ENCODE results near the gene LY6G5C. TPM values are rescaled to one million over a fixed set of nuclear protein-coding genes. Genes with fewer than 3 reads are reported as not detected.

Gene LY6G5C
- total RNA-seq, 1 experiment from 2014 or later, result 1.6 TPM

DNA sequence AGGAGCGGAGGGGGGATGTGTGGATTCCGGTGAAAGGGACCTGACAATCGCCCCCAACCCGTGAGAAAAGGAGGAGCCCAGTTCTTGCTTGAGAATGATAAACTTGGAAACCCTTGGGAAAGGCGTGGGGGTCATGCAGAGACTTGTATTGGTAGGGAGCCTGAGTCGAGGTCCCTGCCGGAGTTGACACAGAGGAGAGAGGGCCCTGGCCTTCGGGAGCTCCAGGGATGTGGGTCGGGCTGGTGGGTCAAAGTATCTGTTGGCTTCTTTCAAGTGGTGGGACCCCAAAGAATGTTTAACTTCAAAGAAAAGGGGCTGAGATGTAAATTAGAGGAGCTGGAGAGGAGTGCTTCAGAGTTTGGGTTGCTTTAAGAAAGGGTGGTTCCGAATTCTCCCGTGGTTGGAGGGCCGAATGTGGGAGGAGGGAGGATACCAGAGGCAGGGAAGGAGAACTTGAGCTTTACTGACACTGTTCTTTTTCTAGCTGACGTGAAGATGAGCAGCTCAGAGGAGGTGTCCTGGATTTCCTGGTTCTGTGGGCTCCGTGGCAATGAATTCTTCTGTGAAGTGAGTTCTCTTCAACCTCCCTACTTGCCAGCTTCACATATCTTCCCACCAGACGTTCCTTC, 14.4 kb downstream of the LY6G5C start:
- no peaks in the 10 kb centered on the region for H3K9me3 ChIP-seq (replicated peaks)
- H3K36me3 ChIP-seq, result peaks cover 72% of the 10 kb centered on the region
- peaks cover 22% of the 10 kb centered on the region for H3K4me1 ChIP-seq (replicated peaks)
- peak in 1 of 2 experiments; percentile 9 for DNase-seq (ENCODE audit: low read depth in 1 of 2, low spot score in 2 of 2)
- no peaks in the 10 kb centered on the region for H3K27me3 ChIP-seq (replicated peaks)
- H3K27ac ChIP-seq, result peak overlapping the region; percentile 92
- peak overlapping the region; percentile 75 for H3K4me3 ChIP-seq

DNA sequence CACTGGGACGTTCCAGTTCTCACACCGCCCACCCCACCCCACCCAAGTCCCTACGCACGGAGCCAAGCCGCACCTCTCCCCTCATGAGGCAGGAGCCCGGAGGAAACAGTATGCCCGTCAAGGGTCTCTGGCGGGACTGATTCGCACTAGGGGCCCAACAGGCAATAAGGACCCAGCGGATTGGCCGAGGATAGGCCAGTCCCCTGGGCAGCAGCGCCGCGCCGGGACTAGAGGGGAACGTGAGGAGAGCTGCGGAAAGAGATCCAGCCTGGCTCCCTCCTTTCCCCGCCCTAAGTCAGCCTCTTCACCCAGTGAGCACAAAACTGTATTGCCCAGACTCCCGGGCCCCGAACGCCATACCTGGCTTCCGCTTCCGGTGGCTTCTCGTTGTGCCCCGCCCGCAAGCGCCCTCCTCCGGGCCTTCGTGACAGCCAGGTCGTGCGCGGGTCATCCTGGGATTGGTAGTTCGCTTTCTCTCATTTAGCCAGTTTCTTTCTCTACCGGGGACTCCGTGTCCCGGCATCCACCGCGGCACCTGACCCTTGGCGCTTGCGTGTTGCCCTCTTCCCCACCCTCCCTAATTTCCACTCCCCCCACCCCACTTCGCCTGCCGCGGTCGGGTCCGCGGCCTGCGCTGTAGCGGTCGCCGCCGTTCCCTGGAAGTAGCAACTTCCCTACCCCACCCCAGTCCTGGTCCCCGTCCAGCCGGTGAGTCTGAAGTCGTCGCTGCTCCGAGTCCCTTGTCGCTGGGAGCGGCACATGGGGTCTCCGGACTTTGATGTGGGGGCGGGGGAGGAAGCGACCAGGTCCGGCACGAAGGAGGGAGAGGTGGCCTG, 15.1 kb downstream of the LY6G5C start, which contains the start of gene CSNK2B:
Gene CSNK2B, plus strand, starts transcription at position 580 of the 836 bp plus-strand sequence. CDS start 752 bp downstream, outside the sequence.
- H3K27ac ChIP-seq, result peak within 1 kb of the TSS; percentile 92
- H3K4me3 ChIP-seq, result peak within 1 kb of the TSS; percentile 75
- H3K9me3 ChIP-seq (replicated peaks), result no peaks in the 10 kb centered on the region
- peaks cover 64% of the 10 kb centered on the region for H3K36me3 ChIP-seq
- DNase-seq (ENCODE audit: low read depth in 1 of 2, low spot score in 2 of 2), result peak; percentile 97 to 98
- H3K27me3 ChIP-seq (replicated peaks), result no peaks in the 10 kb centered on the region
- H3K4me1 ChIP-seq (replicated peaks), result peaks cover 28% of the 10 kb centered on the region

- Histone ChIP-seq H3K4me1 (replicated peaks) (peaks cover 29% of the 10 kb centered on the region), H3K9me3 (replicated peaks) (no peaks in the 10 kb centered on the region), H3K27me3 (replicated peaks) (no peaks in the 10 kb centered on the region), H3K4me3 (peak within 1 kb of the TSS; percentile 75), H3K27ac (peak within 1 kb of the TSS; percentile 92), H3K36me3 (peaks cover 57% of the 10 kb centered on the region)
- peak; percentile 90 to 92 for DNase-seq (ENCODE audit: low read depth in 1 of 2, low spot score in 2 of 2)
Measured at GRCh38 chr6:31664790-31665500, 15.9 kb downstream of the LY6G5C start, which contains the start of gene GPANK1. TSS of gene GPANK1 (minus strand) at chr6:31664997. CDS start at chr6:31664478, 519 bp downstream.

DNA sequence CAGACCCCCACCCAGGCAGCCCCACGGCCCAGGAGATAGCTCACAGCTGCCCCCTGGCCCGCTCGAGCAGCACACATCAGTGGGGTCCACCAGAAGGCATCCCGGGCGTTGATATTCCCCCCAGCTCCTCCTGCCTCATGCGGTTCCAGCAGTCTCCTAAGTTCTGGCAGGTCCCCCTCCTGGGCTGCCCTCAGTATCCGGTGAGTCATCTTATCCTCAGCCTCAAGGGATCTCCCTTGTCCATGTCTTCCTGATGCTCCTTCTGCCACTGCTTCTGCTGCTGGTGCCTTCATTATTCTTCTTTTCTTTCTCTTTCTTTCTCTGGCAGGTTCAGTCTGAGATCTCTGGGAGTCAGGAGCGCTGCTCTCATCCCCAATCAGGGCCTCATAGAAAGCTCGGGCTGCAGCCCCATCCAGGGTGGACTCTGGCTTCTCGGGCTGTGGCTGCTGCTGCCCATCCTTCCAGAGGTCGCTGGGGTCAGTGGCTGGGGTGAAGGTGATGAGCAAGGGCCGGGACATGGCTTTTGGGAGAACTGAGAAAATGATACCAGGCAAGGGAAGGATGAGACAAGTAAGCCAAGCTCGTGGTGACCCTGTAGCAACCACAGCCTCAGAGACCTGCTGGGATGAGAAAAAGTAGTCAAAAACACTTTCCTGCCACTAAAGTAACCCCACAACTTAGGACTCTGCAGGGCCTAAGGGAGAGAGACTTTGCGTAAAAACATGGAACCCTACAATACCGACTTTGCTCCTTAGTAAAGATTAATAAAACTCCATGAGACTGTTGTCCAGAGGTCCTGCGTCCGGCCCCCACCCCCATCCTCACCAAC, 16.7 kb downstream of the LY6G5C start:
- H3K4me3 ChIP-seq, result peak overlapping the region; percentile 75
- peak; percentile 58 to 75 for DNase-seq (ENCODE audit: low read depth in 1 of 2, low spot score in 2 of 2)
- H3K9me3 ChIP-seq (replicated peaks), result no peaks in the 10 kb centered on the region
- no peaks in the 10 kb centered on the region for H3K27me3 ChIP-seq (replicated peaks)
- H3K36me3 ChIP-seq, result peaks cover 53% of the 10 kb centered on the region
- peaks cover 37% of the 10 kb centered on the region for H3K4me1 ChIP-seq (replicated peaks)
- H3K27ac ChIP-seq, result peak overlapping the region; percentile 92

DNA sequence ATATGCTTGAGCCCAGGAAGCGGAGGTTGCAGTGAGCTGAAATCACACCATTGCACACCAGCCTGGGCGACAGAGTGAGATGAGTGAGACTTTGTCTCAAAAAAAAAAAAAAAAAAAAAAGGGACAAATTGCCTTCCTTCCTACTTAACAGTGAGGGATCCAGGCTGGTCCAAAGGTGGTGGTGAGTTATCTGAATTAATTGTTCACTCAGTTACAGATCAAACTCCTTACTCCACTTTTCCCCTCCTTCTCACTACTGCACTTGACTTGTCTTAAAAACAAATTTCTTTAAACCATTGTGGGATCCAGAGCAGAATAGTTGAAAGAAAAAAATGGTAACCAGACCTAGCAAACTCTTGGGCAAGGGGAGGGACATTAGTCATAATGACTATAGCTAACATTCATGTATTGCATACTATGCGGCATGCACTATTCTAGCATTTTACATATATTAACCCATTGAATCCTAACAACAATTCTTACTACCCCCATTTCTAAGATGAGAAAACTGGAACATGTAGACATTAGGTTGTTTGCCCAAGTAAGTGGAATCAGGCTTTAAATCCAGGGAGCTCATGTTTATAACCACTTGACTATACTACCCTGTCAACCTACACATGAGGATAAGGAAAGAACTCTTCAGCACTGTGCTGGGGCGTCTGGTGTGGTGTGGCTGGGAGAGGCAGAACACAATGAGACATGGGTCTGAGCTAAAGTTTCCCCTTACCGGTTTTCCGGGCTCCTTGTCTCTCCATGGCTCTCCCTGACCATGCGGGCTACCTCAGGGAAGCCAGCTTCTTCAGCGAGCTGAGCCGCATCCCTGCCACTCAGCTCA, 17.5 kb downstream of the LY6G5C start:
- no peaks in the 10 kb centered on the region for H3K27me3 ChIP-seq (replicated peaks)
- no peaks in the 10 kb centered on the region for H3K9me3 ChIP-seq (replicated peaks)
- peaks cover 49% of the 10 kb centered on the region for H3K36me3 ChIP-seq
- no peak overlapping the region for H3K4me3 ChIP-seq
- no peak for DNase-seq (ENCODE audit: low read depth in 1 of 2, low spot score in 2 of 2)
- peaks cover 41% of the 10 kb centered on the region for H3K4me1 ChIP-seq (replicated peaks)
- H3K27ac ChIP-seq, result no peak overlapping the region

DNA sequence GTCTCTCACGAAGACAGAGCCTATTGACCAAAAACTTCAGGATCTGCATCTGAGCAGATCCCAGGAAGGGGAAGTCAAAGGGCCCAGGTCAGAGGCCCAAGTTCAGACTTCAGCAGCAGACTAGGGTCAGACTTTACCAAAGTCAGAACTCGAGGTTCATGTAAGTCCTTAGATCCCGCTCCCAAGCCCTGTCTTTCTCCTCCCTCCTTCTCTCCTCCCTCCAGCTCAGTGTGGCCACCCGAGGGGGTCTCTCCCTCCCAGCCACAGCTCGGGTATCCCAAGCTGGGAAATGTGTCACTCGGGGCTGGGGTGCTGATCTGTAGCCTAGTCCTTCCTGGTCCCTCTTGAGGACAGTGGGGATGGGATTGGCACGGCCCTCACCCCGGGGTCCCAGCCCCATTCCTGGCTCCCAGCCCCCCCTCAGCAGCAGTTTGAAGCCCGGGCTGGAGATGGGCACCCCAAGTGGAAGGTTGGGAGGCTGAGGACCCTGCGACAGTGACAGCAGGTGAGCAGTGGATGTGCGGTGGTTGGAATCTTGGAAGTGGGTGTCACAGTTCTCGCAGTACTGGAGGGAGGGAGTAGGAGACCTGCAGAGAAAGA, 18.6 kb downstream of the LY6G5C start:
- H3K27ac ChIP-seq, result no peak overlapping the region
- no peaks in the 10 kb centered on the region for H3K9me3 ChIP-seq (replicated peaks)
- no peak overlapping the region for H3K4me3 ChIP-seq
- H3K27me3 ChIP-seq (replicated peaks), result no peaks in the 10 kb centered on the region
- peaks cover 49% of the 10 kb centered on the region for H3K36me3 ChIP-seq
- no peak for DNase-seq (ENCODE audit: low read depth in 1 of 2, low spot score in 2 of 2)
- peaks cover 40% of the 10 kb centered on the region for H3K4me1 ChIP-seq (replicated peaks)

- DNase-seq (ENCODE audit: low read depth in 1 of 2, low spot score in 2 of 2), result no peak
- Histone ChIP-seq H3K36me3 (peaks cover 42% of the 10 kb centered on the region), H3K27me3 (replicated peaks) (no peaks in the 10 kb centered on the region), H3K4me3 (peak overlapping the region; percentile 56), H3K4me1 (replicated peaks) (peaks cover 33% of the 10 kb centered on the region), H3K27ac (no peak overlapping the region), H3K9me3 (replicated peaks) (no peaks in the 10 kb centered on the region)
Measured at GRCh38 chr6:31661262-31662123, 19.4 kb downstream of the LY6G5C start.

DNA sequence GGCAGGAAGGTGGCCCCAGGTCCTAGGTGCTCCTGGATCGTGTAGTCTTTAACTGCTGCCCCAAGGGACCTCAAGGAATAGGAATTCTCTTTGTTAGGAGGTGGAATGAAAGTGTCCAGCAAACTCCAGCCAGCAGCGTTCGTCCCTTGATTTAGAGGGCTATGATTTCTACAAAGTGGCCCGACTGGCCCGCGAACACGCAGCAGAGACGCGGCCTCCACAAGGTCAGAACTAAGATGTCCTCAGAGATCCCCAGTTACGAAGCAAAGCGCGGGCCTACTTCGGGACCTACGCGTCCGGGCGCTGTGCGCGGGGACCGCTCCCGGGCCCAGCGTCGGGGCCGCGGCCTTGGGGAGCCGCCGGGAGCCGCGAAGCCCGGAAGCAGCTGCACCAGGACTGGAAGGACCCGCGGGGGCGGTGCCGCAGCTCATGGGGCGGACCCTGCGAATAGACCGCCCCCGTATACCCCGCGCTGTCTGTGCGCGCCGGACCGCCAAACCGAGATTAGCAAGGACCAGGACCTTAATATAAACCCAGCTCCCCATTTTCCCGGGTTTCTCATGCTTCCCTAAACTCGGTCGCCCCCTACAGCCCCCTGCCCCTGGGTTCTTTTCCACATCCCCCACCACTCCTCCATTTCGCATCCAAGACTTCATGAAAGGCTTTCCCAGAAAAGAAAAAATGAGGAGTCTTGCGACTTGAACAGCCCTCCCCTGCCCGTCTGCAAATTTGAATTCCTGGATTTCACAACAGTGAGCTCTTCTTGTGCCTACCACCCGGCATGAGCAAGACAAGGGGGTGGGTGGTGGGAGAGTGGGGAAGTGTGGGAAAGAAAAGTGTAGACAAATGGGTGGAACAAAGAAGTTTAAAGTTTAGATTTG, 20.2 kb downstream of the LY6G5C start, which contains the start of gene C6orf47:
Gene C6orf47, minus strand, starts transcription at position 398 of the 881 bp plus-strand sequence. CDS start 831 bp downstream, outside the sequence.
- H3K4me3 ChIP-seq, result peak within 1 kb of the TSS; percentile 56
- no peaks in the 10 kb centered on the region for H3K27me3 ChIP-seq (replicated peaks)
- peaks cover 36% of the 10 kb centered on the region for H3K36me3 ChIP-seq
- no peaks in the 10 kb centered on the region for H3K9me3 ChIP-seq (replicated peaks)
- H3K4me1 ChIP-seq (replicated peaks), result peaks cover 33% of the 10 kb centered on the region
- DNase-seq (ENCODE audit: low read depth in 1 of 2, low spot score in 2 of 2), result peak; percentile 64 to 84
- peak within 1 kb of the TSS; percentile 30; the same call in 1 of the 2 replicates for H3K27ac ChIP-seq

DNA sequence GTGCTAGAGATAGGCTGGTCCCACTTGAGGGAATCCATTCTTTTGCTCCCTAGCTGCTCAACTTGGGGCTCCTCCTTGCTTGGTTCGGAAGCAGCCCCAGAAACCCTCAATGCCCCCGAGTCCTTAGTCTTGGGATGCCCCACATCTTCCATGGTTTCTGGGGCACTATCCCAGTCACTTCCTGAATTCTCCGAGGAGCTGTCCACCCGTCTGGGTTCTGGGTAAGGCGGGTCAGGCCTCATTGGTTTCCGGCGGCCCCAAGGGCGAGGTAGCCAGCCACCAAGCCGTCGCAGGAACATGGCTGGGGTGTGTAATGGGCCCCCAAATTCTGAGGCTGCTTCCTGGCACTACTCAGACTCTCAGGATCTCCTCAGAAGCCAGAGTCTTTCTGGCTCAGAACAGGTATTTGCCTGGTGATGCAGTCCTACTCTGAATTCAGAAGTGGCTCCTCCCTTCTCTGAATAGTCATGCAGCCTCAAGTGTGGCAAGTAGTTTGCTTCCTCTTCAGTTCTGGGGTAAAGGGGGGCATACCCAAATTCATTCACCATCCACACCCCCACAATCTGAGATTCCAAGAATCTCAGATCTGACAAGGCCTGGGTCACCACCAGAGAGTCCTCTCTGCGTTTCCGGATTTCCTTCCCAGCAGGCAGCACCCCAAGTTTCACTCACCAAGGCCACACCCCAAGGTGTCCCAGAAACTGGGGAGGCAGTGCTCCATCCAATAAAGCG, 21.1 kb downstream of the LY6G5C start:
- H3K36me3 ChIP-seq, result peaks cover 36% of the 10 kb centered on the region
- H3K9me3 ChIP-seq (replicated peaks), result no peaks in the 10 kb centered on the region
- peak in 1 of 2 experiments; percentile 35 for DNase-seq (ENCODE audit: low read depth in 1 of 2, low spot score in 2 of 2)
- peak overlapping the region; percentile 56 for H3K4me3 ChIP-seq
- peak overlapping the region; percentile 30; the same call in 1 of the 2 replicates for H3K27ac ChIP-seq
- no peaks in the 10 kb centered on the region for H3K27me3 ChIP-seq (replicated peaks)
- peaks cover 33% of the 10 kb centered on the region for H3K4me1 ChIP-seq (replicated peaks)

DNA sequence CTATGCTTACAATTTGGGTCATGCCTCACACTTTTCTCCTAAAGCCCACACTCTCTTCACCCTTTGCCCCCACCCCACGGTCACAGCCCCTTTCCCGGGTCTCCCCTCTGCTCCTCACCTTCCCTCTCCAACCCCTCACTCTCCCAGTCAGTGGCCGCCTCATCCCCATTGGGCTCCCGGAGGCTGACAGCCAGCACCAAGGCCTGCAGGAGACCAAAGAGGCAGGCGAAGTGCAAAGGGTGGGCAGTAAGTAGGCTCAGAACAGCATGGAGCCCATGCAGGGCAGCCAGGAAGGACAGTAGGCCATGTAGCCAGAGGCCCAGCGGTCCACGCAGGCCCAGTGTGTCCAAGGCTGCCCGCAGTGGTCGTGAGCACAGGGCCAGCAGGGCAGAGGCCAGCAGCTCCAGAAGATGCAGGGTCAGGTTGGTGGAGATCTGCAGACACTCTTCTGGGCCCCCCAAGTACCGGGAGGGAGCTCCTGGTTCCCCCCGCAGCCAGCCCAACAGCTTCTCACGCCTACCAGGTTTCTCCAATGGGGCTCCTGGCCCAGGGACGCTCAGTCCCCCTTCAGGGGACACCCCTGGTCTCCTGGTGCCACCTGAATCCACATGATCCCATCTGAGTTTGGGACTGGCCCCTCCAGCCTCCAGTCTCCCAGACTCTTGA, 21.8 kb downstream of the LY6G5C start:
- no peak overlapping the region for H3K27ac ChIP-seq
- H3K9me3 ChIP-seq (replicated peaks), result no peaks in the 10 kb centered on the region
- H3K27me3 ChIP-seq (replicated peaks), result no peaks in the 10 kb centered on the region
- peaks cover 28% of the 10 kb centered on the region for H3K4me1 ChIP-seq (replicated peaks)
- H3K4me3 ChIP-seq, result peak overlapping the region; percentile 56
- DNase-seq (ENCODE audit: low read depth in 1 of 2, low spot score in 2 of 2), result no peak
- peaks cover 36% of the 10 kb centered on the region for H3K36me3 ChIP-seq
